Measurements from ENCODE around the gene ZNF577.

The ZNF577 gene

GRCh38 chr19:51861870-51862622 is 25.7 kb downstream of the ZNF577 start:
- H3K9me3 ChIP-seq (ENCODE audit: control insufficient read depth, low read length): peaks cover 17% of the 10 kb centered on the region

GRCh38 chr19:51837145-51837544 is 50.6 kb downstream of the ZNF577 start:
- Histone ChIP-seq H3K9ac (no peak overlapping the region), H2AFZ (no peak overlapping the region), H3K27ac (no peak overlapping the region), H3K4me3 (ENCODE audit: low read depth, low read length) (no peak overlapping the region), H3K9me3 (ENCODE audit: control insufficient read depth, low read length) (no peaks in the 10 kb centered on the region), H3K4me1 (no peaks in the 10 kb centered on the region), H3K4me2 (ENCODE audit: low read length) (no peak overlapping the region), H3K27me3 (ENCODE audit: control insufficient read depth, insufficient read depth, low read length) (no peaks in the 10 kb centered on the region), H3K79me2 (no peaks in the 10 kb centered on the region), H3K36me3 (ENCODE audit: control insufficient read depth, insufficient read depth, low read length) (no peaks in the 10 kb centered on the region)
- TF ChIP-seq CTCF (IDR thresholded peaks at IDR 0.05): no peak

More at GRCh38 chr19:51861870-51862622, 25.7 kb downstream of the ZNF577 start:
- H3K4me2 ChIP-seq (ENCODE audit: low read length): no peak overlapping the region
- peaks cover 10% of the 10 kb centered on the region for H3K36me3 ChIP-seq (ENCODE audit: control insufficient read depth, insufficient read depth, low read length)
- no peaks in the 10 kb centered on the region for H3K4me1 ChIP-seq
- no peak overlapping the region for H3K27ac ChIP-seq
- H3K79me2 ChIP-seq: no peaks in the 10 kb centered on the region
- H3K4me3 ChIP-seq (ENCODE audit: low read depth, low read length): no peak overlapping the region
- TF ChIP-seq CTCF (IDR thresholded peaks at IDR 0.05): no peak
- H3K9ac ChIP-seq: no peak overlapping the region
- no peak overlapping the region for H2AFZ ChIP-seq
- no peaks in the 10 kb centered on the region for H3K27me3 ChIP-seq (ENCODE audit: control insufficient read depth, insufficient read depth, low read length)

GRCh38 chr19:51830274-51830673 is 57.5 kb downstream of the ZNF577 start:
- Histone ChIP-seq H3K4me2 (ENCODE audit: low read length) (no peak overlapping the region), H3K27ac (no peak overlapping the region), H2AFZ (no peak overlapping the region), H3K4me3 (ENCODE audit: low read depth, low read length) (no peak overlapping the region), H3K4me1 (no peaks in the 10 kb centered on the region), H3K36me3 (ENCODE audit: control insufficient read depth, insufficient read depth, low read length) (no peaks in the 10 kb centered on the region), H3K9me3 (ENCODE audit: control insufficient read depth, low read length) (no peaks in the 10 kb centered on the region), H3K9ac (no peak overlapping the region), H3K79me2 (no peaks in the 10 kb centered on the region), H3K27me3 (ENCODE audit: control insufficient read depth, insufficient read depth, low read length) (no peaks in the 10 kb centered on the region)
- TF ChIP-seq CTCF (IDR thresholded peaks at IDR 0.05): no peak

GRCh38 chr19:51824281-51825005 is 63.3 kb downstream of the ZNF577 start:
- Histone ChIP-seq H3K36me3 (ENCODE audit: control insufficient read depth, insufficient read depth, low read length) (no peaks in the 10 kb centered on the region), H3K27ac (no peak overlapping the region), H3K4me3 (ENCODE audit: low read depth, low read length) (no peak overlapping the region), H3K27me3 (ENCODE audit: control insufficient read depth, insufficient read depth, low read length) (no peaks in the 10 kb centered on the region), H3K4me2 (ENCODE audit: low read length) (no peak overlapping the region), H3K9me3 (ENCODE audit: control insufficient read depth, low read length) (no peaks in the 10 kb centered on the region), H3K79me2 (no peaks in the 10 kb centered on the region), H3K9ac (no peak overlapping the region), H2AFZ (no peak overlapping the region), H3K4me1 (no peaks in the 10 kb centered on the region)
- no peak for TF ChIP-seq CTCF (IDR thresholded peaks at IDR 0.05)

All from parathyroid adenoma (tissue), 2 donors.